Lower leg skin (tissue), 4 donors: ENCODE results near the gene LBHD2. TPM values are rescaled to one million over a fixed set of nuclear protein-coding genes. Genes with fewer than 3 reads are reported as not detected.

ENCODE experiments used
- DNase-seq, 2 donors: peaks; one replicate each; pipeline ENCODE4 v3.0.0-alpha.2; 2019; ENCODE audit warnings: low spot score in 2 of 2
- H3K4me3 ChIP-seq: fragments of 200-600 bp; sonication (generic); 2 replicates; pipeline ENCODE4 v1.5.1; 2017; ENCODE audit warnings: mild to moderate bottlenecking, low read depth; ENCODE audit not compliant: poor library complexity, severe bottlenecking
- POLR2A ChIP-seq, 2 donors: fragments of 450-650 bp; IDR thresholded peaks; one replicate each; pipeline ENCODE4 v1.6.1; 2016 to 2017; ENCODE audit warnings: antibody characterized with exemption in 2 of 2, mild to moderate bottlenecking in 1 of 2, moderate library complexity in 1 of 2
- WGBS, 2 donors: methylation state at CpG; one replicate each; pipeline ENCODE4 v1.1.5; 2018; 5-methylcytosine and 5-hydroxymethylcytosine counted together
- intact Hi-C: fragments of 100-400 bp; cut with DNase I; formaldehyde crosslinking; loops from one replicate; pipeline ENCODE4 v1.15.0; 2023; ENCODE audit warnings: low total_unique reads
- total RNA-seq, 4 donors: library from RNA; depleted of rRNA; stranded (reverse); fragments of >200 nt; gene quantifications; one replicate each; pipeline ENCODE4 v1.1.0, GENCODE V29; 2016
- TF ChIP-seq, protein P1 (sequence below), 3 donors: fragments of 450-650 bp; IDR thresholded peaks; one replicate each; pipeline ENCODE4 v1.5.1; 2016; ENCODE audit warnings: antibody characterized with exemption in 3 of 3, mild to moderate bottlenecking in 3 of 3, moderate library complexity in 2 of 3

LBHD2 gene
- total RNA-seq, 4 donors from 2014 or later = not detected

DNA sequence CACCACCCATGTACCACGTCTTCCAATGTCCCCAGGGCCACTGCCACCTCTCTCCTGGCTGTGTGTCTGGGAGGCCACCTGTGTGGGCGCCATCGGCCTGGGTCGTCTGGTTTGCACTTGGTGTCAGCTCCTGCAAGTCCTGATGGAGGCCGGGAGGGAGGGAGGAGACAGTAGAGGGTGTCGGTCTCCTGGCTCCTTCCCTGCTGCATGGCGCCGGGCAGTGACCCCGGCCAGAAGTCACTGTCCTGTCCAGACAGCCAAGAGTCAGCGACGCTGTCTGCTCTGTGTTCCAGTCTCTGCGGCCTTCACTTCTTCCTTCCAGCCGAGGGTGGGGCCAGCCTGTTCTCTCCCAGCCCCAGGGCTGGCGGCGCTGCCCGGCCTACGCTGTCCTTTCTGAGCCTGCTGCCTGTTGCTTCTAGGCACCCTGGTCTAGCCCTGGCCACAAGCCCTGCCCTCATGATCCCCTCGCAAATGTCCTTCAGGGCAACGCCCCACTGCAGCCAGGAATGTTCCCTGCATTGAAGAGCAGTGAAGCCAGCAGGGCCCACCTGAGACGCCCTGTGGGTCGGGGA is 13.0 kb upstream of the LBHD2 start:
- no peak for TF ChIP-seq POLR2A (IDR thresholded peaks at IDR 0.05)
- TF ChIP-seq, protein P1, sequence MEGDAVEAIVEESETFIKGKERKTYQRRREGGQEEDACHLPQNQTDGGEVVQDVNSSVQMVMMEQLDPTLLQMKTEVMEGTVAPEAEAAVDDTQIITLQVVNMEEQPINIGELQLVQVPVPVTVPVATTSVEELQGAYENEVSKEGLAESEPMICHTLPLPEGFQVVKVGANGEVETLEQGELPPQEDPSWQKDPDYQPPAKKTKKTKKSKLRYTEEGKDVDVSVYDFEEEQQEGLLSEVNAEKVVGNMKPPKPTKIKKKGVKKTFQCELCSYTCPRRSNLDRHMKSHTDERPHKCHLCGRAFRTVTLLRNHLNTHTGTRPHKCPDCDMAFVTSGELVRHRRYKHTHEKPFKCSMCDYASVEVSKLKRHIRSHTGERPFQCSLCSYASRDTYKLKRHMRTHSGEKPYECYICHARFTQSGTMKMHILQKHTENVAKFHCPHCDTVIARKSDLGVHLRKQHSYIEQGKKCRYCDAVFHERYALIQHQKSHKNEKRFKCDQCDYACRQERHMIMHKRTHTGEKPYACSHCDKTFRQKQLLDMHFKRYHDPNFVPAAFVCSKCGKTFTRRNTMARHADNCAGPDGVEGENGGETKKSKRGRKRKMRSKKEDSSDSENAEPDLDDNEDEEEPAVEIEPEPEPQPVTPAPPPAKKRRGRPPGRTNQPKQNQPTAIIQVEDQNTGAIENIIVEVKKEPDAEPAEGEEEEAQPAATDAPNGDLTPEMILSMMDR (IDR thresholded peaks at IDR 0.05) = no peak
- intact Hi-C loops = no loop called here
- no peak overlapping the region for H3K4me3 ChIP-seq
- 63 to 73% methylated on average over 16 to 21 of the region's 21 CpGs for WGBS, 2 donors
- no peak for DNase-seq

DNA sequence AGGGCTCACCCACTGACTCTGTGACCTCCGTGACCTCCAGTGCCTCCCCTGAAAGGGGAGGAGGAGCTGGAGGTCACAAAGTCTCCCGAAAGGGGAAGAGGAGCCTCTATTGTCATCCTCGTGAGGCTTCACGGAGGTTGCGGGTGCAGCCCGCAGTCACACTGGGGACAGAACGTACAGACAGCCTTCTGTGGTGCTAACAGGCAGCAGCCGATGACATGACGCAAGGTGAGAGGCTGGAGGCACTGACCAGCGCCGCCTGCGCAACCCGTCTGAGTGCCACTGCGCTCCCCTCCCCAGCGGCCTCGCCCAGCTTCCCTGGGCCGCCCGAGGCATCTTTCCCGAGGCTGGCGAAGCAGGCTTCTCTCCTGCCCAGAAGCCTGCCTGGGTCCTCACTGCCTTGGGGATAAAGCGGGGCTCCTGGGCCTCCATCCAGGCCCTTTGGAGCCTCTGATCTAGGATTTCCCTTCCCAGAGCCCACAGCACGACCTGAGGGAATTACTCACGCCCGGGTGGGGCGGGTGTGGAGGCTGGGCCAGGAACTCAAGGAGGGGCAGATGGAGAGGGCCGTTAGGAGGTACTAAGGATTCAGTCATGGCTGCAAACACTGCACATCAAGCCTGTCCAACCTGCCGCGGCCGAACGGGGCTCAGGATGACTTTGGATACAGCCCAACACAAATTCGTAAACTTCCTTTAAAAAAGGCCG is 12.3 kb upstream of the LBHD2 start:
- DNase-seq = no peak
- 64 to 65% methylated on average over 22 to 27 of the region's 32 CpGs for WGBS, 2 donors
- intact Hi-C loops = no loop called here
- no peak overlapping the region for H3K4me3 ChIP-seq
- TF ChIP-seq, protein P1 (IDR thresholded peaks at IDR 0.05) = no peak
- TF ChIP-seq POLR2A (IDR thresholded peaks at IDR 0.05) = no peak

DNA sequence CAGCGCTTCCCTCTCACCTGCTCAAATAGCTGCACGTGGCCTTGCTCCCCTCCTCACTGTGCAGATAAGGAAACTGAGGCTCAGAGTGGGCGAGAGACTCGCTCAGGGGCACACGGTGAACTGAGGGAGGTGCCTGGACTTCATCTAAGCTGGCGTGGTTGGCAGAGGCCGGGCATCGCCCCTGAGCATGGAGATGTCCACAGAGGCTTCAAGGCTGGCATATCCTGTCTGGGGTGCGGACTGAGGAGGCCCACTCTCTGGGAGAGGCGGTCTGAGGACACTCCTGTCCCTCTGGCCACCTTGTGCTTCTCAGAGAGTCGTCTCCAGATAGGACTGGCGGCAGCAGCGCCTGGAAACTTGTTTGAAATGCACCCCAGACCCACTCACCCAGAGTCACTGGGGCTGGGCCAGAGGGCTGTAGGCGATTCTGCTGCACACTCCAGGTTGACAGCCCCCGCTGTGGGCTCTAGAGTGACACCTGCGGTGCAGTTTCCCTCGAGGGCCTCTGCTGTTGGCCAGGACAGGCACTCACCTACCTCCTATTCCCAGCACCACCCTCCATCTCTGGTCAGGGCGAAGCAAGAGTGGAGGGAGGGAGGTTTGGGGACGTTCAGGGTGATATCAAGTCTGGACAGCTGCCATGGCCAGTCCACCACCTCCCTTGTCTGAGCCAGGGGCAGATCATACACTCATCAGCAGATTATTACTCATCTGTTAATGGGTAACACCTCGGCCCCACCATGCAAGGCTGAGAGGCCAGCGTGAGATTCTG is 11.2 kb upstream of the LBHD2 start:
- DNase-seq = no peak

DNA sequence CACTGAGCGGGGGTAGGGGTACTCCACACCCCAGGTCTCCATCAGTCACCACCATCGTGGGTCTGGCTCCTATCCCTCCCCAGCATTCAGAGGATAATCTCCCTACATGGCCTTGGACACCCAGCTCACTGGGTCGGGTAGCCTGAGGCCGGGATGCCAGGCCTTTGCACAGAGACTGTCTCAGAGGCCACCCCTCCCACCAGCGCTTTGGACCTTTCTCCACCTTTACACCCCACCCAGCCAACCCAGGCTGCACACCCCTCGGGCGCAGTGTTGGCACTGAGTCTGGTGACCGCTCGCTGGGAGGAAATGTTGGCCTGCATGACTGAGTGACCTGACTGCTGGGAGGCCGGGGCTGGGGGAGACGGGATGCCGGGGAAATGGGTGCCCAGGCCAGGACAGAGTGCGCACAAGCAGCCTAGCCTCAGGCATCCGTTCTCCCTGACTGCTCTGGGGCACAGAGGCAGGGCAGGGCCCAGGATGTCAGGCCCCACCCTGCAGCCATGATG is 10.6 kb upstream of the LBHD2 start:
- TF ChIP-seq POLR2A (IDR thresholded peaks at IDR 0.05) = no peak
- TF ChIP-seq, protein P1 (IDR thresholded peaks at IDR 0.05) = no peak
- intact Hi-C loops = no loop called here
- H3K4me3 ChIP-seq = no peak overlapping the region
- 68 to 74% methylated on average over 3 to 5 of the region's 14 CpGs for WGBS, 2 donors
- no peak for DNase-seq

More for the DNA sequence above, 11.2 kb upstream of the LBHD2 start:
- WGBS, 2 donors = 75 to 78% methylated on average over 20 to 21 of the region's 21 CpGs
- H3K4me3 ChIP-seq = no peak overlapping the region
- TF ChIP-seq, protein P1 (IDR thresholded peaks at IDR 0.05) = no peak
- no peak for TF ChIP-seq POLR2A (IDR thresholded peaks at IDR 0.05)
- intact Hi-C loops = no loop called here

DNA sequence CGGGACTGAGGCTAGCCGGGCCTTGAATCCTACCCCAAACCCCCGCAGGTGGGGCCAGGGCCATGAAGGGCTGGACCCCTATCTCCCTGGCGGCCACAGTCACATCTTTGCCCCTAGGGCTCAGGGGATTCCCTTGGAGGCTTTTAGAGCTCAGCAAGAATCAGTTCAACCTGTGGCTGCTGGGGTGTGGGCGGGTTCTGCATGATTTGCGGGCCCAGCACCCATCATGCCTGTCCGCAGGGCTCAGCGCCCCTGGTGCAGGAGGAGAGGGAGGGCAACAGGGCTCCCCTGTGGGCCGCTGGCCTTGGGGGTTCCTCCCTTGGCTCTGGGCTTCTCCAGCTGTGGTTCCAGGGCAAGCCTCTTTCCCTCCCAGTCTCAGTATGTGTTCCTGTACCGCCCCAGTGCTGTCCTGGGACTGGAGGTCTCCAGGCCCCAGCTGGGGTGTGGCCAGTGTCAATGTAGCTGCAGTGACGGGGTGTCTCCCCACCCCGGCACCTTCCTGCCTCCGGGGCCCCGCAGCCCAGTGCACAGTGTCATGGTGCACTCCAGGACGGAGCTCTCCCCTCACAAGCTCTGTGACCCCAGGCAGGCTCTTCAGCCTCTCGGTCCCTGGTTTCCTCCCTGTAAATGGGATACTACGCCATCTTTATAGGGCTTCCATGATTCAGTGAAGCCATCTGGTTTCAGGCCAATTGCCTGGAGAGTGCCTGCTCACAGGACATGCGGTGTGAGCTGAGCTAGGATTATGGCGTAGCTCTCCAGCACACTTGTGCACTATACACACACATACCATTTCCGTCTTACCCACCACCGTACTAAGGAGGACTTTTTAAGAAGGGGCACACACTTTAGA is 9.9 kb upstream of the LBHD2 start:
- TF ChIP-seq, protein P1 (IDR thresholded peaks at IDR 0.05) = no peak
- no peak for TF ChIP-seq POLR2A (IDR thresholded peaks at IDR 0.05)
- WGBS, 2 donors = 57 to 68% methylated on average over 20 to 21 of the region's 21 CpGs
- intact Hi-C loops = no loop called here

More for the DNA sequence above, 9.9 kb upstream of the LBHD2 start:
- DNase-seq = peak in 1 of 2 donors; percentile 87
- no peak overlapping the region for H3K4me3 ChIP-seq
